GM18519 (cell line): ENCODE results near the gene DCXR.

Source experiments
- ATAC-seq: cut with Tn5 transposase; IDR thresholded peaks from one replicate; pipeline ENCODE4 v1.9.1; 2021; ENCODE audit warnings: mild to moderate bottlenecking, moderate library complexity; ENCODE audit not compliant: unreplicated experiment, low FRiP score

DCXR gene

DNA sequence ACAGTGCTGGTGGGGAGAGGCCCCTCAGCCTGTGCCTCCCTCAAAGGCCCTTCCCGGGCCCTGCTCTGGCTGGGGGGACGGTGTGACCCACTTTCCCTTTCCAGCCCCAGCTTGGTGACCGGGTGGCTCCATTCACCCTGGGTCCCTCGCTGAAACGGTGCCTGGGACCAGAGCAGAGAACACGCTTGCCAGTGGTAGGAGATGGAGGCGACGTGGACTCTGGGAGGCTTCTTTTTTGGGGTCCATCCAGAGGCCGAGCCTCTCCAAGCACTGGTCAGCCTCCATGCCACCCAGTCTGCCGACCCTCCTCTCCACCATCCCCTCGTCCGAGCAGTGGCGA is 22.6 kb downstream of the DCXR start:
- ATAC-seq = no peak

DNA sequence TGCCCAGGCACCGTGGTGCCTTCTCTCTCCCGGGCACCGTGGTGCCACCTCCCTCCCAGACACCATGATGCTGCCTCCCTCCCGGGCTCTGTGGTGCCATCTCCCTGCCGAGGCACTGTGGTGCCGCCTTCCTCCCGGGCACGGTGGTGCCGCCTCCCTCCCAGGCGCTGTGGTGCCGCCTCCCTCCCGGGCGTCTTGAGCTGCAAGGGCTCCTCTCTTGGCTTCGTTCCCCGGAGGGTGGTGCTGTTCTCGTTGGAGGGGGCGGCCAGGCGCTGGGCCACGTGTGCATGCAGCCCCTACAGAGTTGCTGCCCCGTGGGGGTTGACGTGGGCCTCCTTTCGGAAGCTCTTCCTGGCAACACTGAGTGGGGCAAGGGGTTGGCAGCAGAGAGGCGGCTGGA is 23.1 kb downstream of the DCXR start:
- ATAC-seq = no peak

- ATAC-seq = no peak
These were observed 23.6 kb downstream of the DCXR start for GRCh38 chr17:82013772-82014321.

- ATAC-seq = no peak
These were observed 24.2 kb downstream of the DCXR start for GRCh38 chr17:82013341-82013740.

DNA sequence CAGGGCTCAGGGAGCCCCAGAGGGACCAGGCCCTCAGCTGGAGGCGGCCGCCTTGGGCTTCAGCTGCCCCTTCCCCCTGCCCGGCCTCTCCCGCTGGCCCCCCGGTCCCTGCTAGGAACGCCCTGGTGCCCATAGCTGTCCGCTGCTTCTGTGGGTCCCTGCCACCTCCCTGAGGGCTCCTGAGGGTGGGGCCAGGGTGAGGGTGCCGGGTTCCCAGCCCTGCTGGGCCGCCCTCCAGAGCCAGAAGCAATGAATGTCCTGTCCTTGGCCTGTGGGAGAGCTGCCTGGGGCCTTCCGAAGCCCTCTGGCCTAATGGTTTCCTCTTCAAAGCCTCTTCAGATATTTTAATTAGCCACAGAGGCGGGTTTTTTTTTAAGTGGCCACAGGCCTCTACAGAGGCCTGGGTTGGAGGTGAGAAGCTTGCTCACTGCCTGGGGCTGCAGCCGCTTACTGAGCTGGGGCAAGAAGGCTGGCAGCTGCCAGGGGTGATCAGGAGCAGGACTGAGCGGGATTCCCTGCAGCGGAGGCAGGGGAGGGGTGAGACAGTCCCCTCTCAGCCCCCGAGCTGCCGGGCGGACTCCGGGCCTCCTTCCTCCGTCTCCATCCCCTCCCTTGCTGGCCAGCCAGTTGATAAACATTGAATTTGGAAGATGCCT is 24.7 kb downstream of the DCXR start:
- ATAC-seq = no peak

DNA sequence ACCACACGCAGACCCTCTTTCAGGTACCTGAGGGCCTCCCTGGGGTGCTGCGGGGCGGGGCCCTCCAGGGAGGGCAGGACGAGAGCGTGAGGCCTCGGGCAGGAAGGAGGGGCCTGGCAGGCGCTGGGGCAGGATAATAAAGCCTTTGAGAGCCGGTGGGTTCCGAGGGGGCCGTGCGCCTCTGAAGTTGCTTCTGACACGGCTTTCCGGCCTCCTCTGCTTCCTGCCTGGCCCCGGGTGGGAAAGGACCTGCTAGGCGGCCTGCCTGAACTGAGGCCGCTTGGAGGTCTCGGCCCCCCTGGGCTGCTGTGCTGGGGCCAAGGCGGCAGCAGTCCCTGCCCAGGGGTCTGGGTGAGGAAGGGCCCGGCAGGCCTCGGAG is 25.2 kb downstream of the DCXR start:
- ATAC-seq = no peak

DNA sequence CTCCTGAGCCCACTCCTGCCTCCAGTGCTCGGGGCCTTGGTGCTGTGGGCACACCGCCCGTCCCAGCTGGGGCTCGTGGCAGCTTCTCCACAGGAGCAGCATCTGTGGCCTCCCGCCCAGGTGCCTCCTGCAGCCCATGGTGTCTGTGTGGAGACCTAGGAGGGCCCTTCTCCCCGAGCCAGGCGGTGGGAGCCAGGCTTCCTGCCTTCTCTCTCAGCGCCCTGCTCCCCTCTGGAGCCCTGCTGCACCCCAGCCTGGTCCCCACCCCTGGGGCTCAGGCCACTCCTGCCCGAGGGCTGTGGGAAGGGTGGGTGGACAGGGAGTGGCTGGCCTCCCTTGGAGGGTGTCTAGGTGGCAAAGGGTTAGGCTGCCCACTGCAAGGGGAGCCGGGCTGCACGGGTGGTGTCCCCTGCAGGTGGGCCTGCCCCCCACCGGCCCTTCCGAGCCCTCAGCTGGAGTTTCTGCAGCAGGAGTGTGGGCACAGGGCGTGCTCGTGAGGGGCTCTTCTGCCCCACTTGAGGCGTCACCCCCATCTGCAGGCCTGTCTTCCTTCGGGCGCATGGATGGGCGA is 25.8 kb downstream of the DCXR start:
- no peak for ATAC-seq

- no peak for ATAC-seq
These were observed 26.6 kb downstream of the DCXR start for GRCh38 chr17:82010575-82011525.

- no peak for ATAC-seq
These were observed 28.1 kb downstream of the DCXR start for GRCh38 chr17:82009413-82009812.

DNA sequence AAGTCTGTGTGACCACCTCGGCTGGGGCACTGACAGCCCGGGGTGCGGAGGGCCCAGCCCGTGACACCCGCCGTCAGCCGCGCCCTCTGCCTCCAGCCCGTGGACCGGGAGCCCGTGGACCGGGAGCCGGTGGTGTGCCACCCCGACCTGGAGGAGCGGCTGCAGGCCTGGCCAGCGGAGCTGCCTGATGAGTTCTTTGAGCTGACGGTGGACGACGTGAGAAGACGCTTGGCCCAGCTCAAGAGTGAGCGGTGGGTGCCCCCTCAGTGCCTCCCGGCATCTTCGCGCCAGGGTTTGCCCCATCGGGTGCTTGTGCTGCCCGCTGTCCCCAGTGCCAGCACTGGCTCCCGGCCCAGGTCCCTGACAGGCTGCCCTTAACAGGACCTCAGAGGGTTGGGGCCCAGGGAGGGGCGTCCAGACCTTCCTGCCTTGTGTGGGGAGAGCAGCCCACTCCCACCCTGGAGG is 28.5 kb downstream of the DCXR start:
- ATAC-seq = no peak

DNA sequence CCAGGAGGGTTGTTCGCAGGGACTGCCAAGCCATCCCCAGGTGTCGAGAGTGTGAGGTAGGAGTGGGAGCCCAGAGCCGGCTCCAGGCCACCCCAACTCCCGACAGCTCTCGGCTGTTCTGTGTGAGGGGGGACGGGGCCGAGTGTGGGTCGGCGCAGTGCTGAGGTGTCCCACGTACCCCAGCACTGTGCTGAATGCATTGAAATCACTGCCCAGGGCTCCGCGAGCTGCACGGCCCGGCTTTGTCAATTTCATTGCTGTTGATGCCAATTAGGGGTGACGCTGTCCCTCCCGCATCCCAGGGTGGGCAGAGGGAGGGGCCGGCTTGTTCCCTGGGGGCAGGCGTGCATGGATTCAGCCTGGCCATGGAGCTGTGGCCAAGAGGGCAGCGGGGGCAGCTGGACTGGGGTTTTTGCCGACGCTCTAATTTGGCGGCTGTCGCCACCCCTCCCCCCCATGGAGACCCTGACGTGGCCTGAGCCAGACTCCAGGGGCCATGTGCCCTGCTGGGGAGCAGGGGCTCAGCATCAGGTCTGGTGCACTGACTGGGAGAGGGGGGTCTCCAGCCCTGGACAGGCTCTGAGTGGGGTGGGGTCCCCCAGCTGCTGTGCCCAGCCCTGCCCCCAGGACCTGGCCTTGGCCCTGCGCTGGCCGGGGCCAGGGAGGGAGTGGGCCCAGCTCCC is 29.1 kb downstream of the DCXR start:
- ATAC-seq = no peak

- no peak for ATAC-seq
These were observed 29.8 kb downstream of the DCXR start for GRCh38 chr17:82007495-82008257.

- no peak for ATAC-seq
These were observed 30.3 kb downstream of the DCXR start for GRCh38 chr17:82007228-82007494.

DNA sequence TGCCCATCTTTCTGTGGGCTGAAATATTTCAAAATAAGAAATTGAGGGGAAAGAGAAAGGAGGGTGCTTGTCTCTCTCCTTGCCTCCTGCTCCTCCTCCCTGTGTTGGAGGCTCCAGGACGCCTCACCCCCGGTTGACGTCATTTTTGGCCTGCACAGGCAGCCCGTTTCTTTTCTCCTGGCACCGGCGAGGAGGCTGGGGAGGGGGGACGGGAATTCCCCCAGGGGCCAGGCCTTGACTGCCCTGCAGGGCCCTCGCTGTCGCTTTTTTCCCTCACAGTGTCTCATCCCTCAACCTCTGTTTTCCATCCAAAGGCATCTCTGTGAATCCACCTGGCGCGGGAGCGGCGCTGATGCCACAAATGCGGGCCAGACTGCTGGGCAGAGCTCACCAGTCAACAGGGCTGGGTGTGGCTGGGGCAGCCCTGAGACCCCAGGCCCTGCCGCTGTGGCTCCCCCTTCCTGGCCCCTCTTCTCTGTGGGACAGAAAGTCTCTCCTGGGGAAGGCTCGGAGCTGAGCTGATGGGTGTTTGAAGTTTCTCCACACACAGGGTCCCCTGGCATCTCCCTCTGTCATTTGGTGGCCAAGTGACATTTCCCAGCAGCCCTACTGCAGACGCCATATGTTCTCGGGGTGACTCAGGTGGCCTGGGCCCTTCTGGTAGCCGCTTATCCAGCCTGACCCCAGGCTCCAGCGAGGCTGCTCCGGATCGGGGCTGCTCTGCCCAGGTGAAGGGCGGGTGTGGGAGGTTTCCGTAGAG is 30.8 kb downstream of the DCXR start:
- no peak for ATAC-seq

DNA sequence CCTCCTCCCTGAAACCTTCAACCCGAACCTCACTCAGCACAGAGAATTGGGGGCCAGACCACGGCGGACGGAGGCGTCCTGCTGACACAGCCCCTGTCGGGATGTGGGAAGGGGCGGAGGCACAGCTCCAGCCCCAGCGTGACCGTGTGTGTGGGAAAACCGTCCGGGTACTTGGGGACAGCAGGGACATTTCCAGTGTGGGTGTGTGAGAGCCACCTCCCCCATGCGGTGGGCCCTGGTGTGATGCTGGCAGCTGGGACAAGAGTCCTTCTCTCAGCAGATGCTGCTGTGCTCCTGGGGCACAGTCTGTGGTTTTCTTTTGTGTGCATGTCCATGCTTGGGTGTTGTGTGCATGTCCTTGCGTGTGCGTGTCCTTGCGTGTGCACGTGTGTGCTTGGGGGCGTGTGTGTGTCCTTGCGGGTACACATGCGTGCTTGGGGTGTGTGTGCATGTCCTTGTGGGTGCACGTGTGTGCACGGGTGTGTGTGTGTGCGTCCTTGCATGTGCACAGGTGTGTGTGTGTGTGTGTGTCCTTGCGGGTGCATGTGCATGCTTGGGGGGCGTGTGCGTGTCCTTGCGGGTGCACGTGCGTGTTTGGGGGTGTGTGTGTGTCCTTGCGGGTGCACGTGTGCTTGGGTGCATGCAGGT is 31.7 kb downstream of the DCXR start:
- no peak for ATAC-seq

- ATAC-seq = no peak
These were observed 32.7 kb downstream of the DCXR start for GRCh38 chr17:82004517-82005455.

DNA sequence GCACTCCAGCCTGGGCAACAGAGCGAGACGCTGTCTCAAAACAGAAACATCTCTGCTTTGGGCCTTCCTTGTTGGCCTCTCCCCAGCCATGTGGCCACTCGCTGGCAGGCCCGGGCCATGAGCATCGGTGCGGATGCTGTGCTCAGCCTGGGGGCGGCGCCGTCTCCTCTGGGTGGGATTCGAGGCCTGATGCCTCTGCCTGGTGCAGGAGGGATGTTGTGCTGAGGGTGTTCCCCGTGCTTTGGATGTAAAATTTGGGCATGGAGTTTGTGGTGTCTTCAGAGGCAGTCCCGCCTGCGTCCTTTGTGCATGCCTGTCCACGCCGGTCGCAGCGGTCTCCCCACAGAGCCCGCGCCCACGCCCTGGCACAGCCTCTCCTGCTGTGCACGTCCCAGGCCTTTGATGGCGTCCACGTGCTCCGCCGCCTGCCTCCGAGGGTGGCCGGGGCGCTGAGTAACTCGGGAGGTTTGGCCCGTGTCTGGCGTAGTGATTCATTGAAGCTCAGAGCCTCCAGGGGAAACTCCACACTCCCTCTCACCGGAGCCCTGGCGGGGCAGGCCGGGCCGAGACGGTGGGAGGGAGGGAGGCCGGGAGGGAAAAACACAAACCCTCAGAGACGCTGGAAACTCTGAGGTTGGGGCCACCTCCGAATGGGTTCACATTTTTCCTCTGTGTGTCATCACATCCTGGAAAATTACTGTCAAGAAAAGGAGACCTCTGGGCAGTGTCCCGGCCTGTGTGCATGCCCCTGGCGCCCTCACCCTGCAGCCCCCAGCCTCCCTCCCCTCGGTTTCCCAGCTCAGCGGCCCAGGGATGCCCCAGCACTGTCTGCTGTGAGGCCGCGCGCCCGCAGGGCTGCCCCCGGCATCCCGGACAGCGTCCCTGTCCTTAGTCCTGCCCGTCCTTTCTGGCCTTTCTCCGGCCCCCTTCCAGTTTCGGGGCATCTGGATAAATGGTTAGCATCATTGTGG is 33.8 kb downstream of the DCXR start:
- ATAC-seq = no peak
